HuH-7 (cell line): ENCODE measurements around the gene CDH4.

ENCODE experiments used
- DNase-seq: peaks from one replicate; pipeline ENCODE4 v3.0.0; 2011; ENCODE audit warnings: low spot score

CDH4 gene

GRCh38 chr20:61356196-61356595, 104.1 kb downstream of the CDH4 start:
- no peak for DNase-seq

DNA sequence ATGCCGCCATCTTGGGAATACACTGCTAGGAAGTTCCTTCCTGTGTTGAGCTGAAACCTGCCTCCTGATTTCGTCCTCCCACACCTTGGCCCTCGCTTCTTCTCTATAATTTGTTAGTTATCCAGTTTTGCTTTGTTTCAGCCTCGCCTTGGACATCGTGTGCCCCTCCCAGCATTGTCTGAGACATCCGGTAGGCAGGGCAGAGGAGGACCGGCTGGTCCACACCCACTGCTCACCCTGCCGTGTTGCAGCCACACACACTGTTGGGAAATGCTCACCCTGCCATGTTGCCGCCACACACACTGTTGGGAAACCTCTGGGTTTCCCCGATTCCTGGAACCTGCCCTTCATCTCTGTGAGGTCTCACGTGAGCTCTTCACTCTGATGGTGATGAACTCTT, 105.1 kb downstream of the CDH4 start:
- DNase-seq: no peak

DNA sequence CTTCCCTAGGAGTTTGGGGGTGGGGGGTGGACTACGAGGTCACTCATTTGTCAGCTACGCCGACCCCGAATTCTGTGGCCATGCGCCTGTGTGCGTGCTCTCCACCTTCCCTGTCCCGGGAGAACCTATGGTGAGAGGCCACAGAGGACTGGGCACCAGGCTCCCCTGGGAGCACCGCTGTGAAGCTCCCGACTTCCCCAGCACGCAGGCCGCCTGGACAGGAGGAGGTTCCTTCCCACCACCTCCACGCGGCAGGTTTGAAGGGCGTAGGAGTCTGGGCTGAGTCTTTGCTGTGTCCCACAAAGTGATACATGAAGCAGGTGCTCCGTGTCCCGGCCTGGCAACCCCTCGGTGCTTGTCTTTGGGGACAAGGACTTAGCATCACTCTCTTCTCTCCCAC, 107.2 kb downstream of the CDH4 start:
- DNase-seq: no peak

- no peak for DNase-seq
These were observed 108.2 kb downstream of the CDH4 start for GRCh38 chr20:61360296-61360695.

DNA sequence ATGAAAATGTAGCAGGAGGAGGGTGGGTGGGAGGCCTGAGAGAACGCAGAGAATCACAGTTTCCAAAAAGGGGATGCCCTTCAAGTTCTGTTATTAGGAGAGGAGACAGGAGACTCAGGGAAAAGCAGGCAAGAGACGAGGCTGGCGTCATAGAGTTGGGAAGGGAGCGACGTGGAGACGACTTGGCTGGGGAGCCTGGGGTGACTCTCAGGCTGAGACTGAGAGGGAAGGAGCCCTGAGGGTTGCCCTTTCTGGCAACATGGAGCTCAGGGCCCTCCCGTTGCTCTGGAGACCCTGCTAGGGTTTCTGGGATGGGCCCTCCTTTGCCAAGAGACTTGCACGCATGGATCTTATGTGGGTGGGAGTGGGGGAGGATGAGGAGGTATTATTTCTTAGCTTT, 108.9 kb downstream of the CDH4 start:
- DNase-seq: no peak

DNA sequence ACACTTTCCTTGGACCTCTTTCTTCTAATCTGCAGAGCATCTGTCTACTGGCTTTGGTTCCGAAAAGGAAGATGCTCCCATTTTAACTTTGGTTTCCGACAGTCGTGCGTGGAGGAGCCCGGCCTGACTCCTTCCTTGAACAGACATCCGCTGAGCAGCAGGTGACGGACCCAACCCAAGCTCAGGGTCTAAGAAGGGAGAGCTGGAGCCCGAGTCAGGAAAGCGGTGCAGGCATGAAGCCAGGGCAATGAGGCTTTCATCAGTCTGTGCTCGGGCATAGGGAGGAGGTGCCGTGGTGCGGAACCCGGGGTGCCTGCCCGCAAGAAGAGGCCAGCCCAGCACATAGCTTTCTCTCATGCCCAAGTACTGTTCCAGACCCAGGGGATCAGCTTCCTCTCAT, 109.4 kb downstream of the CDH4 start:
- DNase-seq: no peak

DNA sequence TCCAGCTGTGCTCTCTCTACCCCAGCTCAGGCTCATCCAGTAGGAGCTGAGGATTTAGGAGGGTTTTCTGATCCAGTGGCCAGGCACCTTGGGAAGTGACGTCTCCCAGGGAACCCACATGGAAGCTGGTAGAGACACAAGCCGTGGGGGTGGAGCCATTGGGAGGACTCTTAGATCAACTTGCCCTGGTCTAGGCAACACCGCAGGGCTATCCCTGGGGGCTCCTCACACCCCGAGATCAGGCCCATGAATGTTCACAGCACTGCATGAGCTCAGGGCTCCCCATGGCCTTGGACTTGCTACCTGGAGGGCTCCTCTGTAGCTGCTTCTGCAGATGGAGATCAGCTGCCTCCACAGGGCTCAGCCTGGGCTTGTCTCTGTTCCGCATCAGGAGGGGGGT, 112.1 kb downstream of the CDH4 start:
- no peak for DNase-seq

DNA sequence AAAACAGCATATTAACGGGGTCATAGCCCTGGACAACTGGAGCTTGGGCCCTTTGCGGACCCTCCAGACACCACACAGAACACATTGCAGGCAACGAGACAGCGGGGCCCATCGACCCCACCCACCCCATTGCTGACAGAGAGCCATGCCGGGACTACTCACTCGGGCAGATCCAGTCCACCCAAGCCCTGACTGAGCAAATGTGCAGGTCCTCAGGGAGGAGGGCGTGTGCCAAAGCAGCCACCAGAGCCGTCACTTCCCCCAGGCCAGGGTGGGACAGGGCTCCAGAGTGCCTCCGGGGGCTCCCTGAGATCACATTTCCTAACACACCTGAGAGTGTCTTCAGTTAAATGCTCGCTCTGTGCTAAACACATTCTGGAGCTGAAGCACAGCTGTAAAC, 114.9 kb downstream of the CDH4 start:
- DNase-seq: no peak

DNA sequence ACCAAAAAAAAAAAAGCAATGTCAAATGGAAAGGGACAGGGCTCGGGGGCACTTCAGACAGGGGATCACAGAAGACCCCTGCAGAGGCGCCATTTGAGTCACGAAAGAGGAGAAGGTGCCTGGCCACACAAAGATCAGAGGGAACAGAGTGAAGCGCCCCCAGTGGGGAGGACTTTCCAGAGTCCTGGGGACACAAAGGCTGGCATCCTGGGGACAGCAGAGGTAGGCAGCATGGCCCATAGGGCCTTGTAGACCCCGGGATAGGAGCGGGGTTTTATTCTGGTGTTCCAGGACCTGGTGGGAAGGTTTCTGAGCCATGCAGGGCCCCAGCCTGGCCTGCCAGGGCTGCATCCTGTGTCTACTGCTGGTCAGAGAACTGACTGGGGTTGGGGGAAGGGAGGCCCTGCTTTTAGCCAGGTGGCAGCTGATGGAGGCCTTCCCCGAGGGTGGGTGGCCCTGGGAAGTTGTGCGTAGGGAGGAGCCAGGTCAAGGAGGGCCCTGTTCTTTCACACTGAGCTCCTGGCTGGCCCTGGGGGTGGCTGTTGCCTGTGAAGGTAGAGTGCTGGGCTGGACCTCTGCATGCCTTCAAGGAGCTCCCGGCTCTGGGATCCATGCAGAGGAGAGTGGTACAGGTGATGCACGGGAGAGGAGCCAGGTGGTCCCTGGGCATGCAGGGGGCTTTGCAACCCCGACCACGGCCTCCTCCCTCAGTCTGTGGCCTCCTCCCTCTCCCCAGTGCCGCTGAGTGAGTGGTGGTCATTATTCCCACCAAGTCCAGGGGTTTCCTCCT, 117.9 kb downstream of the CDH4 start:
- DNase-seq: no peak

- no peak for DNase-seq
These were observed 118.8 kb downstream of the CDH4 start for GRCh38 chr20:61370841-61371303.

GRCh38 chr20:61371501-61372136, 119.6 kb downstream of the CDH4 start:
- no peak for DNase-seq

DNA sequence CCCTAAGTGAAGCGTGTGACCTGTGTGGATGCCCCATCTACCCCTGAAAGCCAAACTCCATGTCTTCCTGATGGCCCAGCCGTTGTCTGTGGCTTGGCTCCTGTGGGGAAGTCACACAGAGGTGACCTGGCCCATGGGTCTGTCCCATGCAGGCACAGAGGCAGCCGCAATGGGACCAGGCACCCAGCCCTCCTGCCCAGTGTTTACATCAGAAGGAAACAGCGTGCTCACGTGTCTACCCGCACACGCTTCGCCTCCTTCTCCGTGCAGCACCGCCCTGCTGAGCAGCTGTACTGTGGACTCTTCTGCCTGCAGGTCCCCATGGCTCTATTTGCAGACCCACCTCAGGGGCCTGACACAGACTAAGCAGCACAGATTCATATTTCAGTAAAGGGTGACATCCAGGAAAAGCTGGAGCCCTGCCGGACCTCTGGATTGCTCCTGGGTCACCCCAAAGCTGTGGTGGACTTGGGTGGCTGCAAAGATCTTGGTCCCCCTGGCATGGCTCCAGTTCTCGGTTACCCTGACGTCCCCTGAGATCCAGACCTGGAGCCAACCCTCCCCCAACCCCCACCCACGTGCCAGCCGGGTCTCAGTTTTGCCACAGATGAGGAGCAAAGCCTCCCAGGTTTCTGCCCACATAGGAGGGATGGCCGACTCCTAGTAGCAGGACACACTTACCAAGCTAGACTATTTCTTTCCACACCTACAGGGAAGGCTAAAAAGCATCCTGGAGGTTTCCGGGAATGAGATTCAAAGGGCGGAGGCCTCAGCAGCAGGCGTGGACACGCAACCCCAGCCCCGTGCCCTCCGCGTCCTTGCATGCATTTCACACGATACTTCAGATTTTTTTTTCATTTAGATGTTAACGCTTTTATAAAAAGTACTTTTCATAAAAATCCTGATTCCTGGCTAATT, 120.3 kb downstream of the CDH4 start:
- no peak for DNase-seq

GRCh38 chr20:61373055-61373399, 121.0 kb downstream of the CDH4 start:
- DNase-seq: no peak

DNA sequence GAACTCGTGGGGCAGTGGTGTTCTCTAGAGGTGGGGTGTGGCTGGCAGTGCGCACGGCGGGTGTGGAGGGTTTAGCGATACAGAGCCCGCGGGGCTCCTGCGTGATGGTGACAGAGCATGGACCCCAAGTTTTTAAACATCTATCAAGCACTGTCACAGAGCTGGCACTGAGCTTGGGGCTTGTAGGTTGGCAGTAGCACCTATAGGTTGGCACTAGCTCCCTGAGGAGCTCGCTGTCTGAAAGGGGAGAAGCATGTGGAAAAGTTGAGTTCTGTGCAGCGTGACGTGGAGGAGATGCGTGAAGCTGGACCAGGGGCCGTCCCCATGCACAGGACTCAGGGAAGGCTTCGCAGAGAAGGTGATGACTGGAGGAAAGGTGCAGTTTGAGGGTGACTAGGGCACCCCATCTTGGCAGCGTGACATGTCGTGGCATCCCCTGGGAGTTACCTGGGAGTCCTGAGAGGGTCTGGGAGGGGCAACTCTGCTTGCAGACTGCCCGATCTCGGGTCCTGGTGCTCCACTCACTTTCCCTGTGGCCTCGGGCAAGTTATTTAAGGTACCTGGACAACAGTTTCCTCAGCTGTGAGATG, 122.0 kb downstream of the CDH4 start:
- no peak for DNase-seq

- DNase-seq: no peak
These were observed 124.6 kb downstream of the CDH4 start for GRCh38 chr20:61376541-61377240.

- no peak for DNase-seq
These were observed 126.8 kb downstream of the CDH4 start for GRCh38 chr20:61378694-61379355.

DNA sequence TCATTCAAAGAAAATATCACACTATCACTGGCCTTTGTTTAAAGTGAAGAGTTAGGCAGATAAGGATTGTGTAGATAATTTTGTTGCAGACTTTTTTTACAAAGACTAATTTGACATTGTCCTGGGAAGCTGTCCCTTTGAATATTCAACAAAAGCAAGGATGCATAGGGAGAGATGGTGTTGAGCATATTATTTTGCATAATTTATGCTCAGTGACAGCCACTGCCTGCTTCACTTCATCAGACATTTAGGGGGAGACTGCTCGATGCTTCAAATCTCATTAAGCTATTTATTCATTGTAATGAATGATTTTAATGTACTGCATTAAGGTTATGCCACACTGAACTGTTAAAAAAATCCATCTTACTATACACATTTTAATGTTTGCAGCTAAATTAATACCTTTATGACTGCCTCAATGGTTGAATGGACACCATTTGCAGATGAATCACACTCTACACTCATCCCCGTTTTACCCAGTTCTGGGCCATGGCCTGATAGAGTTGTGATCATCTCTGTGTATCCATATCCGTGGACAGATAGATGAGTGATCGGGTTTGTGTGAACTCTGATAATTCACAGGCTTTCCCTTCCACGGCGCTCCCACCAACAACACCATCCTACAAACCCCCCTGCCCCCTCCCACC, 128.0 kb downstream of the CDH4 start:
- no peak for DNase-seq

DNA sequence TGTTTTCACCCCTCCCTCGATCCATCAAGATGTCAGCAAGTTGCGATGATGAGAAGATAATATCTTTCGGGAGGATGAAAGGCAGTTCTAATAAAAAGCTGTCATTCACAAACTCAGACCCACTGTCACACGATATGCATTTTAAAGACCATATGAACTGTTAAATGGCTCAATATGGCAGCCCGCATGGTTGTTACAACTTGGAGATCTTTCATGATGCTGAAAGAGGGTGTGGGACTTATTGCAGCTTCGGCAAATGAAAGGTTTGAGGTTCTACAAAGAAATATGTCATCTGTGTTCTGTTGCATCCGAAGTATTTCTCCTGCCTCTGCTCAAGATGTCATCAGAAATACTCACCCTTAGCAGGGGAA, 128.5 kb downstream of the CDH4 start:
- DNase-seq: no peak

GRCh38 chr20:61382194-61382593, 130.1 kb downstream of the CDH4 start:
- no peak for DNase-seq

DNA sequence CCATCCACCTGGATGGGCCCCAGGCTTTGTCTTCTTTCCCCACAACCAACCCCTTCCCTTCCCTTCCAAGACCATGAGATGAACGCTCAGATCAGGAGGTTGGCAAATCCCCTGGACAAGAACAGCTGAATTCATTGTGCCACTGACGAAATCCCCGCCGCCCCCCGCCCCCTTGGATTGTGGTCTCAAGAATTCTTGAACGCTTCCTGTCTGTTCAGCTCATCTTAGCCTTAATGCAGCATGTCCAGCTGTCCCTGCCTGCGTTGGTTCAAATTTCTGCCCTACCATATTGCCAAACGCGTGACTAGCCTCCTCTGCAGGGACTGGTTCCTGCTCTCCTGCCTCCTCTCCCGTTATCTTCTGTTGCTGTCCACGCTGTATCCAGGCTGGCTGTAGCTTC, 133.2 kb downstream of the CDH4 start:
- DNase-seq: no peak

DNA sequence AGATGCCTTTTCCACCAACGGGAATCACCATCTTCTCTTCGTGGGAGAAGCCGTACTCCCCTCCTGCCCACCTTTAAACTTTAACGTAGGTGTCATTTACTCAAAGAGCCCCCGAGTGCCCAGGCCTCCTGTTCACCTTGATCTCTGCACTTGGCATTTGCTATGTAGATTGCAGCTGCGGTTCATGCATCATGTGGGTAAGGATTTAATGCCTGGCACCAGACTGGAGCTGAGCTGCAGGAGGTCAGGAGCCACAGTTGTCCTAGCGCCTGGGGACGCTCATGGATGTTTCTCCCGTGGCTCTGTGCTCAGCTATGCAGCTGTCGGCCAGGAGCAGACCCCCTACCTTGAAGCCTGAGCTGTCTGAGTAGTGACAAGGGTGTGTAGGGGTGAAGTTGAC, 133.7 kb downstream of the CDH4 start:
- DNase-seq: no peak
